Suprapubic skin (tissue), 4 donors: ENCODE measurements around the gene KNTC1. TPM values are rescaled to one million over a fixed set of nuclear protein-coding genes. Genes with fewer than 3 reads are reported as not detected.

Experiments
- DNase-seq, 2 donors: peaks; one replicate each; pipeline ENCODE4 v3.0.0-alpha.2; 2019; ENCODE audit warnings: low spot score in 2 of 2
- H3K27ac ChIP-seq: fragments of 200-600 bp; sonication (generic); one replicate; pipeline ENCODE4 v1.5.1; 2019
- H3K27me3 ChIP-seq: fragments of 200-600 bp; sonication (generic); one replicate; pipeline ENCODE4 v1.5.1; 2019
- H3K36me3 ChIP-seq: fragments of 200-600 bp; sonication (generic); one replicate; pipeline ENCODE4 v1.5.1; 2019
- H3K4me1 ChIP-seq: fragments of 200-600 bp; sonication (generic); one replicate; pipeline ENCODE4 v1.5.1; 2019
- H3K4me3 ChIP-seq: fragments of 200-600 bp; sonication (generic); one replicate; pipeline ENCODE4 v1.5.1; 2019; ENCODE audit warnings: mild to moderate bottlenecking
- H3K9me3 ChIP-seq: fragments of 200-600 bp; sonication (generic); one replicate; pipeline ENCODE4 v1.5.1; 2019
- CTCF ChIP-seq, 2 donors: fragments of 200-600 bp in 1 of 2; fragments of 450-650 bp in 1 of 2; sonication (generic) in 1 of 2; IDR thresholded peaks; one replicate each; pipeline ENCODE4 v1.5.1; 2016 to 2019; ENCODE audit warnings: antibody characterized with exemption in 2 of 2, mild to moderate bottlenecking in 1 of 2, moderate library complexity in 1 of 2
- EP300 ChIP-seq: sonication (generic); formaldehyde crosslinking; IDR thresholded peaks from one replicate; pipeline ENCODE4 v1.6.1; 2017; ENCODE audit warnings: antibody characterized with exemption
- POLR2A ChIP-seq, 2 donors: fragments of 450-650 bp; IDR thresholded peaks; one replicate each; pipeline ENCODE4 v1.6.1; 2017; ENCODE audit warnings: antibody characterized with exemption in 2 of 2, mild to moderate bottlenecking in 2 of 2, moderate library complexity in 2 of 2
- POLR2AphosphoS5 ChIP-seq, 3 donors: sonication (generic); formaldehyde crosslinking; IDR thresholded peaks; one replicate each; pipeline ENCODE4 v1.6.1; 2017; ENCODE audit warnings: antibody characterized with exemption in 3 of 3
- WGBS: methylation state at CpG from one replicate; pipeline ENCODE4 v1.1.5; 2018; 5-methylcytosine and 5-hydroxymethylcytosine counted together
- total RNA-seq, 4 donors: library from RNA; depleted of rRNA; stranded (reverse); fragments of >200 nt; gene quantifications; one replicate each; pipeline ENCODE4 v1.1.0, GENCODE V29; 2016

Gene KNTC1
- total RNA-seq, 4 donors from 2014 or later: 8.6 to 44.4 (median 13.2) TPM

- WGBS: under 1% methylated on average over 21 of the region's 47 CpGs
- peaks cover 28% of the 10 kb centered on the region for H3K4me1 ChIP-seq
- H3K36me3 ChIP-seq: peaks cover 32% of the 10 kb centered on the region
Measured at GRCh38 chr12:122499991-122500684, 26.9 kb upstream of the KNTC1 start.

GRCh38 chr12:122500685-122501488, 26.2 kb upstream of the KNTC1 start, which contains the start of gene ZCCHC8:
TSS of gene ZCCHC8 (minus strand) at chr12:122500932. CDS start at chr12:122500840, 92 bp downstream.
- Histone ChIP-seq H3K9me3 (no peaks in the 10 kb centered on the region), H3K4me1 (peaks cover 28% of the 10 kb centered on the region), H3K27ac (peak within 1 kb of the TSS; percentile 95), H3K27me3 (no peaks in the 10 kb centered on the region), H3K36me3 (peaks cover 40% of the 10 kb centered on the region), H3K4me3 (peak within 1 kb of the TSS; percentile 63)
- DNase-seq: peak; percentile 97 to 98
- peak in 1 of 2 donors; percentile 92 for TF ChIP-seq POLR2A (IDR thresholded peaks at IDR 0.05)
- peak in 1 of 3 donors; percentile 86 for TF ChIP-seq POLR2AphosphoS5 (IDR thresholded peaks at IDR 0.05)
- no peak for TF ChIP-seq EP300
- WGBS: 5% methylated on average over 24 of the region's 52 CpGs

More at GRCh38 chr12:122499991-122500684, 26.9 kb upstream of the KNTC1 start:
- no peak for TF ChIP-seq EP300
- H3K27ac ChIP-seq: peak overlapping the region; percentile 95
- no peaks in the 10 kb centered on the region for H3K27me3 ChIP-seq
- no peaks in the 10 kb centered on the region for H3K9me3 ChIP-seq
- H3K4me3 ChIP-seq: peak overlapping the region; percentile 63
- peak in 1 of 2 donors; percentile 77 for DNase-seq

- H3K27ac ChIP-seq: peak overlapping the region; percentile 95
- peaks cover 28% of the 10 kb centered on the region for H3K4me1 ChIP-seq
- no peaks in the 10 kb centered on the region for H3K27me3 ChIP-seq
- H3K36me3 ChIP-seq: peaks cover 46% of the 10 kb centered on the region
- 75% methylated on average over 9 of the region's 9 CpGs for WGBS
- no peak for TF ChIP-seq POLR2A (IDR thresholded peaks at IDR 0.05)
- TF ChIP-seq EP300: no peak
- TF ChIP-seq POLR2AphosphoS5 (IDR thresholded peaks at IDR 0.05): no peak
- TF ChIP-seq CTCF (IDR thresholded peaks at IDR 0.05): no peak
- DNase-seq: no peak
- peak overlapping the region; percentile 63 for H3K4me3 ChIP-seq
- H3K9me3 ChIP-seq: no peaks in the 10 kb centered on the region
Measured at GRCh38 chr12:122501489-122501989, 25.5 kb upstream of the KNTC1 start.

DNA sequence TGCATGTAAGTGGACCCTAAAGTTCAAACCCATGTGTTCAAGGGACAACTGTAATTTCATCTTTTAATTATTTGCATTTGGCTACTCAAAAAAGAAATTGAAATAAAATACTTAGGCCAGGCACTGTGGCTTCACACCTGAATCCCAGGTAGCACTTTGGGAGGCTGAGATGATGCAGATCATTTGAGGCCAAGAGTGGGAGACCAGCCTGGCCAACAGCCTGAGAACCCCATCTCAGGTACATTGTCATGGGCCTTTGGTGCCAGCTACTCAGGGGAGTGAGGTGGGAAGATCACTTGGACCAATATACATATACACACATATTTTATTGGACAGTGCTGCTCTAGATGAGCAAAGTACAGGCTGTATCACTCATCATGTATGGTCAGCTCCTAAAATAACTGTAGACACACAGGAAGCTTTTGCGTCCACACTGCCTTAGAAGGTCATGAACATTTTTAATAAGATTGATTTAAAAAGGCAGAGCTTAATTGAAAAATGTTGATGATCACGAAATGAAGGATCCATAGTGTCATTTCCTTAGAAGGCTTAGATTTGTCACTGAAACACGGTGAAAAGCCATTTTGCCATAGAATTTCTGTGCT, 23.8 kb upstream of the KNTC1 start:
- 84% methylated on average over 3 of the region's 3 CpGs for WGBS
- Histone ChIP-seq H3K4me3 (no peak overlapping the region), H3K36me3 (peaks cover 52% of the 10 kb centered on the region), H3K9me3 (no peaks in the 10 kb centered on the region), H3K4me1 (peaks cover 18% of the 10 kb centered on the region), H3K27ac (no peak overlapping the region), H3K27me3 (no peaks in the 10 kb centered on the region)
- no peak for DNase-seq
- TF ChIP-seq EP300 (no peak), POLR2AphosphoS5 (IDR thresholded peaks at IDR 0.05) (no peak), CTCF (IDR thresholded peaks at IDR 0.05) (no peak), POLR2A (IDR thresholded peaks at IDR 0.05) (no peak)

GRCh38 chr12:122503783-122504590, 23.1 kb upstream of the KNTC1 start:
- 78% methylated on average over 6 of the region's 6 CpGs for WGBS
- H3K27me3 ChIP-seq: no peaks in the 10 kb centered on the region
- H3K27ac ChIP-seq: no peak overlapping the region
- H3K4me3 ChIP-seq: no peak overlapping the region
- TF ChIP-seq POLR2AphosphoS5 (IDR thresholded peaks at IDR 0.05): no peak
- TF ChIP-seq CTCF (IDR thresholded peaks at IDR 0.05): no peak
- no peak for TF ChIP-seq EP300
- no peak for TF ChIP-seq POLR2A (IDR thresholded peaks at IDR 0.05)
- DNase-seq: no peak
- peaks cover 60% of the 10 kb centered on the region for H3K36me3 ChIP-seq
- peaks cover 13% of the 10 kb centered on the region for H3K4me1 ChIP-seq
- H3K9me3 ChIP-seq: no peaks in the 10 kb centered on the region
